GM12875 (cell line): Measurements from ENCODE around the gene GCM1.
A peak's percentile ranks its signal among the peaks of the same experiment; 100 is the strongest.

Experiments used
- H3K4me3 ChIP-seq: one replicate; pipeline ENCODE4 v1.5.1; 2011; ENCODE audit warnings: low read depth, low read length, control low read depth
- CTCF ChIP-seq: IDR thresholded peaks from 2 replicates; pipeline ENCODE4 v1.5.1; 2011; ENCODE audit warnings: low read depth, mild to moderate bottlenecking, control low read depth, inconsistent platforms, low read length, moderate library complexity, borderline replicate concordance; ENCODE audit not compliant: insufficient read depth

GCM1 gene

GRCh38 chr6:53179961-53180651, 31.5 kb upstream of the GCM1 start:
- TF ChIP-seq CTCF = no peak
- no peak overlapping the region for H3K4me3 ChIP-seq

- TF ChIP-seq CTCF = no peak
Measured at GRCh38 chr6:53178837-53179432, 30.3 kb upstream of the GCM1 start.

GRCh38 chr6:53175027-53175426, 26.4 kb upstream of the GCM1 start:
- TF ChIP-seq CTCF = no peak
- H3K4me3 ChIP-seq = no peak overlapping the region

More at GRCh38 chr6:53178837-53179432, 30.3 kb upstream of the GCM1 start:
- no peak overlapping the region for H3K4me3 ChIP-seq

- H3K4me3 ChIP-seq = no peak overlapping the region
- TF ChIP-seq CTCF = no peak
Measured at GRCh38 chr6:53172468-53172803, 23.8 kb upstream of the GCM1 start.

GRCh38 chr6:53171605-53172467, 23.2 kb upstream of the GCM1 start:
- peak; percentile 100 for TF ChIP-seq CTCF
- no peak overlapping the region for H3K4me3 ChIP-seq

GRCh38 chr6:53168516-53169267, 20.1 kb upstream of the GCM1 start:
- TF ChIP-seq CTCF = no peak
- no peak overlapping the region for H3K4me3 ChIP-seq
